ENCODE results near the gene USP15.

Gene USP15

GRCh38 chr12:62259993-62260732 lies at the start of gene USP15:
Gene USP15, plus strand, starts transcription at chr12:62260404. Its CDS starts 11 bp downstream, at chr12:62260415.
- TF ChIP-seq Cebpa-rat (IDR thresholded peaks at IDR 0.05), result no peak
- no peaks in the 10 kb centered on the region for H3K9me3 ChIP-seq
- peak within 1 kb of the TSS; percentile 99 for H3K4me3 ChIP-seq
- peak within 1 kb of the TSS; percentile 98 for H3K9ac ChIP-seq
- H3K27me3 ChIP-seq, result no peaks in the 10 kb centered on the region
- peaks cover 4% of the 10 kb centered on the region; the same call in 1 of the 2 replicates for H3K36me3 ChIP-seq
- peaks cover 37% of the 10 kb centered on the region for H3K4me1 ChIP-seq
- peaks cover 43% of the 10 kb centered on the region for H4K20me1 ChIP-seq
- peak within 1 kb of the TSS; percentile 97 for H3K27ac ChIP-seq
- peak within 1 kb of the TSS; percentile 82 for H3K4me2 ChIP-seq

GRCh38 chr12:62210422-62210821 lies 49.8 kb upstream of the USP15 start:
- Histone ChIP-seq H3K36me3 (no peaks in the 10 kb centered on the region), H3K27ac (no peak overlapping the region), H3K9ac (no peak overlapping the region), H4K20me1 (no peaks in the 10 kb centered on the region), H3K27me3 (no peaks in the 10 kb centered on the region), H3K4me1 (no peaks in the 10 kb centered on the region), H3K9me3 (0 out of 2 replicates have a peak, but pooled peaks cover 4% of the 10 kb centered on the region), H3K4me2 (no peak overlapping the region), H3K4me3 (no peak overlapping the region)
- TF ChIP-seq Cebpa-rat (IDR thresholded peaks at IDR 0.05), result no peak

GRCh38 chr12:62211510-62211909 lies 48.7 kb upstream of the USP15 start:
- no peak for TF ChIP-seq Cebpa-rat (IDR thresholded peaks at IDR 0.05)
- H3K9ac ChIP-seq, result no peak overlapping the region
- H3K4me2 ChIP-seq, result no peak overlapping the region

GRCh38 chr12:62214846-62215245 lies 45.4 kb upstream of the USP15 start:
- Histone ChIP-seq H3K27me3 (no peaks in the 10 kb centered on the region), H3K4me2 (no peak overlapping the region), H4K20me1 (no peaks in the 10 kb centered on the region), H3K36me3 (no peaks in the 10 kb centered on the region), H3K4me1 (no peaks in the 10 kb centered on the region), H3K27ac (no peak overlapping the region), H3K4me3 (no peak overlapping the region), H3K9me3 (no peaks in the 10 kb centered on the region), H3K9ac (no peak overlapping the region)
- TF ChIP-seq Cebpa-rat (IDR thresholded peaks at IDR 0.05), result no peak

More at GRCh38 chr12:62211510-62211909, 48.7 kb upstream of the USP15 start:
- Histone ChIP-seq H3K4me1 (no peaks in the 10 kb centered on the region), H3K9me3 (no peaks in the 10 kb centered on the region), H3K27me3 (no peaks in the 10 kb centered on the region), H4K20me1 (no peaks in the 10 kb centered on the region), H3K4me3 (no peak overlapping the region), H3K27ac (no peak overlapping the region), H3K36me3 (no peaks in the 10 kb centered on the region)

GRCh38 chr12:62215506-62215905 lies 44.7 kb upstream of the USP15 start:
- Histone ChIP-seq H3K36me3 (no peaks in the 10 kb centered on the region), H3K4me1 (no peaks in the 10 kb centered on the region), H4K20me1 (no peaks in the 10 kb centered on the region), H3K27ac (no peak overlapping the region), H3K4me2 (no peak overlapping the region), H3K9ac (no peak overlapping the region), H3K9me3 (peaks cover 1% of the 10 kb centered on the region), H3K27me3 (no peaks in the 10 kb centered on the region), H3K4me3 (no peak overlapping the region)
- no peak for TF ChIP-seq Cebpa-rat (IDR thresholded peaks at IDR 0.05)

- H3K4me3 ChIP-seq, result no peak overlapping the region
- no peak overlapping the region for H3K4me2 ChIP-seq
- H3K27me3 ChIP-seq, result no peaks in the 10 kb centered on the region
- H3K4me1 ChIP-seq, result no peaks in the 10 kb centered on the region
- peaks cover 5% of the 10 kb centered on the region for H3K9me3 ChIP-seq
- H3K27ac ChIP-seq, result no peak overlapping the region
- H3K9ac ChIP-seq, result no peak overlapping the region
- TF ChIP-seq Cebpa-rat (IDR thresholded peaks at IDR 0.05), result no peak
- H3K36me3 ChIP-seq, result no peaks in the 10 kb centered on the region
- H4K20me1 ChIP-seq, result no peaks in the 10 kb centered on the region
These were observed 42.6 kb upstream of the USP15 start for GRCh38 chr12:62217466-62218194.

GRCh38 chr12:62221107-62221506 lies 39.1 kb upstream of the USP15 start:
- H3K27me3 ChIP-seq, result no peaks in the 10 kb centered on the region
- no peak overlapping the region for H3K9ac ChIP-seq
- H4K20me1 ChIP-seq, result no peaks in the 10 kb centered on the region
- no peak overlapping the region for H3K27ac ChIP-seq
- H3K4me1 ChIP-seq, result no peaks in the 10 kb centered on the region
- TF ChIP-seq Cebpa-rat (IDR thresholded peaks at IDR 0.05), result no peak
- H3K4me2 ChIP-seq, result no peak overlapping the region
- H3K9me3 ChIP-seq, result peaks cover 5% of the 10 kb centered on the region
- H3K4me3 ChIP-seq, result no peak overlapping the region
- H3K36me3 ChIP-seq, result no peaks in the 10 kb centered on the region

GRCh38 chr12:62224601-62225000 lies 35.6 kb upstream of the USP15 start:
- Histone ChIP-seq H3K9me3 (peaks cover 5% of the 10 kb centered on the region), H3K4me3 (no peak overlapping the region), H3K36me3 (no peaks in the 10 kb centered on the region), H3K9ac (no peak overlapping the region), H3K4me1 (no peaks in the 10 kb centered on the region), H4K20me1 (no peaks in the 10 kb centered on the region), H3K4me2 (no peak overlapping the region), H3K27me3 (no peaks in the 10 kb centered on the region), H3K27ac (no peak overlapping the region)
- no peak for TF ChIP-seq Cebpa-rat (IDR thresholded peaks at IDR 0.05)

GRCh38 chr12:62227091-62227490 lies 33.1 kb upstream of the USP15 start:
- no peak overlapping the region for H3K27ac ChIP-seq
- no peaks in the 10 kb centered on the region for H3K4me1 ChIP-seq
- H4K20me1 ChIP-seq, result no peaks in the 10 kb centered on the region
- no peaks in the 10 kb centered on the region for H3K36me3 ChIP-seq
- no peaks in the 10 kb centered on the region for H3K9me3 ChIP-seq
- H3K9ac ChIP-seq, result no peak overlapping the region
- H3K4me3 ChIP-seq, result no peak overlapping the region
- no peak for TF ChIP-seq Cebpa-rat (IDR thresholded peaks at IDR 0.05)
- H3K4me2 ChIP-seq, result no peak overlapping the region
- H3K27me3 ChIP-seq, result no peaks in the 10 kb centered on the region

GRCh38 chr12:62230652-62231051 lies 29.6 kb upstream of the USP15 start:
- Histone ChIP-seq H3K9me3 (no peaks in the 10 kb centered on the region), H4K20me1 (no peaks in the 10 kb centered on the region), H3K27ac (no peak overlapping the region), H3K4me3 (no peak overlapping the region), H3K36me3 (no peaks in the 10 kb centered on the region), H3K4me2 (no peak overlapping the region), H3K4me1 (no peaks in the 10 kb centered on the region), H3K9ac (no peak overlapping the region), H3K27me3 (no peaks in the 10 kb centered on the region)
- no peak for TF ChIP-seq Cebpa-rat (IDR thresholded peaks at IDR 0.05)
